RWPE2 (cell line): ENCODE data around the gene MSI2.

ENCODE experiments used
- ATAC-seq: fragments of 200-7000 bp; cut with Tn5 transposase; 3 replicates; pipeline ENCODE4 v1.9.1; 2021; ENCODE audit warnings: low read depth
- DNase-seq: peaks from one replicate; pipeline ENCODE4 v3.0.0-alpha.2; 2020; ENCODE audit warnings: low spot score
- H3K27ac ChIP-seq: fragments of 450-650 bp; 2 replicates; pipeline ENCODE4 v1.5.1; 2017; ENCODE audit warnings: mild to moderate bottlenecking; ENCODE audit not compliant: poor library complexity, severe bottlenecking
- H3K27me3 ChIP-seq: fragments of 250-450 bp; sonication (Bioruptor Pico); 2 replicates; pipeline ENCODE4 v1.5.1; 2021; ENCODE audit warnings: mild to moderate bottlenecking, moderate library complexity; ENCODE audit not compliant: insufficient read depth, poor library complexity, severe bottlenecking
- H3K36me3 ChIP-seq: fragments of 250-450 bp; sonication (Bioruptor Pico); 2 replicates; pipeline ENCODE4 v1.5.1; 2020; ENCODE audit warnings: low read depth, mild to moderate bottlenecking, moderate library complexity
- H3K4me1 ChIP-seq: fragments of 250-450 bp; sonication (Bioruptor Pico); 2 replicates; pipeline ENCODE4 v1.5.1; 2021; ENCODE audit warnings: mild to moderate bottlenecking, moderate library complexity; ENCODE audit not compliant: insufficient read depth, poor library complexity, severe bottlenecking
- H3K4me3 ChIP-seq: fragments of 250-450 bp; sonication (Bioruptor Pico); 2 replicates; pipeline ENCODE4 v1.5.1; 2021; ENCODE audit warnings: mild to moderate bottlenecking, moderate library complexity; ENCODE audit not compliant: severe bottlenecking
- H3K9me3 ChIP-seq: fragments of 250-450 bp; sonication (Bioruptor Pico); 2 replicates; pipeline ENCODE4 v1.5.1; 2021; ENCODE audit warnings: mild to moderate bottlenecking, moderate library complexity; ENCODE audit not compliant: severe bottlenecking
- TF ChIP-seq, protein P1 (sequence below): fragments of 450-650 bp; IDR thresholded peaks from one replicate; pipeline ENCODE4 v1.5.1; 2017; ENCODE audit warnings: mild to moderate bottlenecking, moderate library complexity; ENCODE audit not compliant: poor library complexity, severe bottlenecking

Gene MSI2

GRCh38 chr17:57403236-57403635, 146.9 kb downstream of the MSI2 start:
- Histone ChIP-seq H3K4me3 (no peak overlapping the region), H3K27me3 (no peaks in the 10 kb centered on the region), H3K27ac (no peak overlapping the region), H3K4me1 (peaks cover 23% of the 10 kb centered on the region), H3K36me3 (peaks cover 5% of the 10 kb centered on the region; the same call in 1 of the 2 replicates), H3K9me3 (no peaks in the 10 kb centered on the region)
- TF ChIP-seq, protein P1, sequence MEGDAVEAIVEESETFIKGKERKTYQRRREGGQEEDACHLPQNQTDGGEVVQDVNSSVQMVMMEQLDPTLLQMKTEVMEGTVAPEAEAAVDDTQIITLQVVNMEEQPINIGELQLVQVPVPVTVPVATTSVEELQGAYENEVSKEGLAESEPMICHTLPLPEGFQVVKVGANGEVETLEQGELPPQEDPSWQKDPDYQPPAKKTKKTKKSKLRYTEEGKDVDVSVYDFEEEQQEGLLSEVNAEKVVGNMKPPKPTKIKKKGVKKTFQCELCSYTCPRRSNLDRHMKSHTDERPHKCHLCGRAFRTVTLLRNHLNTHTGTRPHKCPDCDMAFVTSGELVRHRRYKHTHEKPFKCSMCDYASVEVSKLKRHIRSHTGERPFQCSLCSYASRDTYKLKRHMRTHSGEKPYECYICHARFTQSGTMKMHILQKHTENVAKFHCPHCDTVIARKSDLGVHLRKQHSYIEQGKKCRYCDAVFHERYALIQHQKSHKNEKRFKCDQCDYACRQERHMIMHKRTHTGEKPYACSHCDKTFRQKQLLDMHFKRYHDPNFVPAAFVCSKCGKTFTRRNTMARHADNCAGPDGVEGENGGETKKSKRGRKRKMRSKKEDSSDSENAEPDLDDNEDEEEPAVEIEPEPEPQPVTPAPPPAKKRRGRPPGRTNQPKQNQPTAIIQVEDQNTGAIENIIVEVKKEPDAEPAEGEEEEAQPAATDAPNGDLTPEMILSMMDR: no peak
- ATAC-seq (no peak), DNase-seq (no peak)

DNA sequence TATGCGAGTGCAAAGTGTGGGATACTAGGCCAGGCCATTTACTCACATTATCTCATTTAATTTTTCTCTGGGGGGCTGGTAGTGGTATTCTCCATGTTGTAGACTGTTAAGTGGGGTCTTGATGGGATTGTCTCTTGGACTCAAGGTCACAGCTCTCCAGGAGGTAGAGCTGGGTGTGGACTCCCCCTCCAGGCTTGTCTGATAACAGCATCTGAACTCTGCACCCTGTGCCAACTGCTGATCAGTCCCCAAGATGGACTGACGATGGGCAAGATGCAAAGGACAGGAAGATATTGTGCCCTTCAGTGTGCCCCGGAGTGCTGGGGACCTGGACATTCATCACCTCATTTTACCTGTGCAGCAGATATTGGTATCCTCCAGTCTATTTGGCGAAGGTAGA, 147.8 kb downstream of the MSI2 start:
- DNase-seq (no peak), ATAC-seq (peak; percentile 44; the same call in 2 of the 3 replicates)
- peaks cover 5% of the 10 kb centered on the region; the same call in 1 of the 2 replicates for H3K36me3 ChIP-seq
- TF ChIP-seq, protein P1: peak; percentile 29
- no peak overlapping the region for H3K27ac ChIP-seq
- no peaks in the 10 kb centered on the region for H3K27me3 ChIP-seq
- no peak overlapping the region for H3K4me3 ChIP-seq
- H3K9me3 ChIP-seq: no peaks in the 10 kb centered on the region
- H3K4me1 ChIP-seq: peaks cover 27% of the 10 kb centered on the region

DNA sequence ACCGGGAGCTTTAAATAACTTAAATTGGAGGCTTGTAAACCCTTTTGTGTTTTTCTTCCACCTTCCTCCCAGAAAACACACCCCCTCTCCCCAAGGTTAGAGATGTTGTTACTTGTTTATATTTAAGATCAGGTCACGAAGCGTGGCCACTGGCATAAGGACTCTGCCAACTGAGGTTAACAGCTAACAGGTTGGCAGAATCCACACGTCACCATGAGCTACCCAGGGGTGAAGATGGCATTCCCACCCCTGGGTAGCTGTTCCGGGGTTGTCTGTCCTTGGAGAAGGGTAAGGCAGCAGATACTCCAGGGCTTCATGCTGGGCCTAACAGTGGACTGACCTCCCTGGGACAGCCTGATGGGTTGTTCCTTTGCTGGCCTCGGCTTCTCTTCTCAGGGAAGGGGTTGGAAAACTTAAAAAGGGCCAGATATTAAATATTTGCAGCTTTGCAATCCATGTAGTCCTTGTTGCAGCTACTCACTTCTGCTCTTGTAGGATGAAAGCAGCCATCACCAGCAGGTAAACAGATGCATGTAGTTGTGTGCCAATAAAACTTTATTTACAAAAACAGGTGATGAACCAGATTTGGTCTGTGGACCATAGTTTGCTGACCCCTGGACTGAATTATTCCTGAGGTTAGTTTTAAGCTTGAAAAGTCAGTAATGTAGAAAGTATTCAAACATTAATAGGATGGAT, 148.6 kb downstream of the MSI2 start:
- Histone ChIP-seq H3K36me3 (peaks cover 5% of the 10 kb centered on the region; the same call in 1 of the 2 replicates), H3K9me3 (no peaks in the 10 kb centered on the region), H3K27ac (no peak overlapping the region), H3K4me3 (no peak overlapping the region), H3K27me3 (no peaks in the 10 kb centered on the region), H3K4me1 (peaks cover 27% of the 10 kb centered on the region)
- no peak for ATAC-seq
- no peak for DNase-seq
- TF ChIP-seq, protein P1: no peak

DNA sequence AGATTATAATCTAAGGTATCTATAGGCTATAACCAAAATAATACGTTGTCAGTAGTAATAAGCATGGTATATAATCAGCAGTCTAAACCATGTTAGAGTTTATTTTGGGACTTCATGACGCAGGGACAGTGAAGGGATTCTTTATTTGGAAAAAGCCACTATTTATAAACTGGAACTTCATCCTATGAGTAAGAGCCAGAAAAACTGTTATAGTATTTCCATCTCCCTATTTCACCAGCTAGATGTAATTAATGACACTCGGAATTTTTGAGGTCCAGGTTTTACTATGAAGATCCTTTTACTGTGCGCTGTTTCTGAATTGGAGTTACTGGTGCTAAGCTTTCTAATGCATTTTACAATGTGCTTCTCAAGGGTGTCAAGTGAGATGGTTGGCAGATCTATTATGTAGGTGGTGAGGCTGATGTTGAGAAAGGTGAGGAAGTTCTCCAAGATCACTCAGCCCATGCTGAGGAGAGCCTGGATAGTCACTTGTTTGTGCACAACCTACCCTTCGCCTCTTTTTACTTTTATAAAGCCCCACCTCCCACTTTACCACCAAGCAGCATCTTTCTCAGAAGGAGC, 149.3 kb downstream of the MSI2 start:
- peaks cover 5% of the 10 kb centered on the region; the same call in 1 of the 2 replicates for H3K36me3 ChIP-seq
- TF ChIP-seq, protein P1: no peak
- H3K27ac ChIP-seq: no peak overlapping the region
- no peaks in the 10 kb centered on the region for H3K9me3 ChIP-seq
- H3K4me3 ChIP-seq: no peak overlapping the region
- H3K4me1 ChIP-seq: peaks cover 22% of the 10 kb centered on the region
- no peaks in the 10 kb centered on the region for H3K27me3 ChIP-seq
- ATAC-seq (no peak), DNase-seq (no peak)
